ENCODE measurements around the gene ITPR1.

Gene ITPR1

DNA sequence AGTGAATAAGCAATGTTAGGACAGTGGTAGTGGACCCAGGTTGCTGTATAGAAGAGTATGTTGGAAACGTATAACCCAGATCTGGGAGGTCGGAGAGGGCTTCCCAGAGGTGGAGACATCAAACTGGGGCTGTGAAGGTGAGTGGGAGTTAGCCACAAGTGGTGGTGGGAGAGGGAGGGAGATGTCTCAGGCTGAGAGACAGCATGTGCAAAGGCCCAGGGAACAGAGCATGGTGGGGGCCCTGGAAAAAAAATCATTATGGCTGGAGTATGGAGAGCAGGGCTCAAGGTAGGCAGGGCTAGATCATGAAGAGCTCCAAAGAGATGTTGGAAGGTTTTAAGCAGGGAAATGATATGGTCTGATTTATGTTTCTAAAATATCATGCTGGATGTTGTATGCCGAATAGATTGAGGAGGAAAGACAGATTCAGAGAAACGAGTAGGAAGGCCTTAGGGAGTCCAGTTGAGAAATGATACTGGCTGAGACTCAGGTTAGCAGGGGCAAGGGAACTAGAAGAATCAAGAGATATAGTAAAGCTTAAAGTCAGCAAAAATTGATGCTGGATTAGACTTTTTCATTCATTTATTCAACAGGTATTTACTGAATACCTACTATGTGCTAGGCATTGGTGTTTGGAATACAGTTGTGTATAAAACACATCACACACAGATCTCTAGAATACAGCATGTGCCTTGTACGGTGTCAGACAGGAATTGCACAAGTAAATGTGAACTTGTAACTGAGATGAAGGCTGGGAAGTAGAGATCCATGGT lies 17.0 kb downstream of the ITPR1 start:
- DNase-seq (ENCODE audit: low spot score) = no peak

DNA sequence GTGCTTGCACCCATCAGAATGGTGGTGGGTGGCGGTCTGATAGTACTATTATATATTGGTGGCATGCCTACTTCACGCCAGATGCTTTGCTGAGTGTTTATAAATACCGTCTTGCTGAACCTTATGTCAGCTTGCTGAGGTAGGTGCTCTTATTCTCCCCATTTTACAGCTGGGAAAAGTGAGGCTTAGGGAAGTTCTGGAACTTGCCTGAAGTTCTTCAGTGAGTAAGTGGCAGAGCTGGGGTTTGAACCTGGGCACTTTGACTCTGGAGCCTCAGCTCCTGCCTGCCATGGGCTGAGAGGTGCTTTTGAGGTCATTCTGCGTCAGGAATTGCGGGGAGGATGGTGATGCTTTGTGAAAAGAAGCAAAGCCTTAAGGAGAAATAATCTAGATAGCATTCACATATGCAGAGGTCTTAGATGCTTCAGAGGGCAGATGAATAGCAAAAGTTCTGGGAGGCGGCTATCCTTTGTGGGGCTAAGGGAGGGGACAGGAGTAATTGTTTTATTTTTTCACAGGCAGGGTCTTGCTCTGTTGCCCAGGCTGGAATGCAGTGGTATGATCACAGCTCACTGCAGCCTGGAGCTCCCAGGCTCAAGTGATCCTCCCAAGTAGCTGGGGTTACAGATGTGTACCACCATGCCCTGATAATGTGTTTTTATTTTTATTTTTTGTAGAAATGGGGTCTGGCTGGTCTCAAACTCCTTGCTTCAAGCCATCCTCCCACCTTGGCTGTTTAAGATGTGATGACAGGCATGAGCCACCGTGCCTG lies 18.5 kb downstream of the ITPR1 start:
- DNase-seq (ENCODE audit: low spot score) = no peak

DNA sequence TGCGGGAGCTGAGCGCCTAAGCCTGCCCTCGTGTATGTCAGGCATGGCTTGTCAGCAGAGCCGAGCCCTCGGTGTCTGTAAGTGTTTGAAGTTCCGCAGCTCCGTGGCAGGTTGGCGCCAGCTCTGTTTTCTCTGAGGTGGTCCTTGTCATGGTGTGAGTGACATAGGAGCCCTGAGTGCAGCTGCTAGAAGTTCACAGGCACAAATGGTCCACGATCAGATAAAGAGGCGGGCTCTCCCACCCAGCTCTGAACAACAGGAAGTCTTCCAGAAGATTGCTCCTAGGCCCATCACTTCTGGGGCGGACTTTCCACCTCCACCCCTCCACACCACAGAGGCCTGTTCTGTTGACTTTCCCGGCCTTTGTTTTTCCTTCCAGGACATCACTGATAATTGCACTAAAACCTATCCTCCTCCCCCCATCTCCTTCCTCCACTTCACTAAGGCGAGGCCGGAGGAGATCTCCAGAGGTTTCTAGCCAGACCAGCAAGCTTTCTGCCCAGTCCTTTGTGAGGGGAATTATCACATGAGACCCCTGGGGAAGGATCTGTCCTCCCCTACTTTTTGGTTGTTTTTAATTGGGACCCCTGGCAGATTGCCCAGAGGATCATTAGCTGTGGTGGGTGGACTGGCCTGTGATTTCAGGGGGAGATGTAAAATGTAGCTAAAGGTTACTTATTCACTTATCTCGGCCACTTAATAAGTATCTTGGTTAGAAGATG lies 19.9 kb downstream of the ITPR1 start:
- no peak for DNase-seq (ENCODE audit: low spot score)

DNA sequence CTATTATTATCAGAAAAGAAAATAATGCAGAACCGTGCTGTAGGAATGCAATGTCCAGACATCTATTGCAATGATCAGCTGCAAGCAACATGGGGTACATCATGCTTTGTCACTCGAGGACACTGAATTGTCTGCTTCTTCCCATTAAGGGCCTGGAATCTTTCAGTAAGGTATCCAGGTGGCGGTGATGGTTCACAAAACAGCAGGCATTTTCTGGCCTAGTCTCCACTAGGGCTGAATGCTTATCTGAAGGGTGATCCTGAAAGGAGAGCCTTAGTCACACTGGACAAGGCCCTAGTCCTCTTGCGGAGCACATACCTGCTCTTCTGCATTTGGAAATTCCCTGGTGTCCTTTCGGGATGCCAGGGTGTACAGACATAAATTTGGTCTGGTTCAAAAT lies 21.2 kb downstream of the ITPR1 start:
- DNase-seq (ENCODE audit: low spot score) = no peak

DNA sequence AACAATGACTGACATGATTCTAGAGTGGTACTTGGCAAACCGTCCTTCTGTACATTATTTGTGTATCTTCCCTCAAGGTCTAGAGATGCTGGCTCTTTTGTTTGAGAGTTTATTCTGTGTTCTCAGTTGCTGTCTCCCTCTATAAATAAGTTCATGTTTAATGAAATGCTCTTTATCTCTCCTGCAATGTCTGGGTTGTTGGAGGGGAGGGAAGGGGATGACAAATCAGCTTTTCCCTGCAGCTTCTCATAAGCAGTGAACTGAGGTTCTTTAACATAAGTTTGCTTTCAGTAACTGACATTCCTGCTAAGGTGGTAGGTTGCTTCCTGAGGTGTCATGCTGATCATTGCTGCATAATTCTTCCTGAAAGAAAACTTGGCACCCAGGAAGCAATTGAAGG lies 21.8 kb downstream of the ITPR1 start:
- DNase-seq (ENCODE audit: low spot score) = no peak

DNA sequence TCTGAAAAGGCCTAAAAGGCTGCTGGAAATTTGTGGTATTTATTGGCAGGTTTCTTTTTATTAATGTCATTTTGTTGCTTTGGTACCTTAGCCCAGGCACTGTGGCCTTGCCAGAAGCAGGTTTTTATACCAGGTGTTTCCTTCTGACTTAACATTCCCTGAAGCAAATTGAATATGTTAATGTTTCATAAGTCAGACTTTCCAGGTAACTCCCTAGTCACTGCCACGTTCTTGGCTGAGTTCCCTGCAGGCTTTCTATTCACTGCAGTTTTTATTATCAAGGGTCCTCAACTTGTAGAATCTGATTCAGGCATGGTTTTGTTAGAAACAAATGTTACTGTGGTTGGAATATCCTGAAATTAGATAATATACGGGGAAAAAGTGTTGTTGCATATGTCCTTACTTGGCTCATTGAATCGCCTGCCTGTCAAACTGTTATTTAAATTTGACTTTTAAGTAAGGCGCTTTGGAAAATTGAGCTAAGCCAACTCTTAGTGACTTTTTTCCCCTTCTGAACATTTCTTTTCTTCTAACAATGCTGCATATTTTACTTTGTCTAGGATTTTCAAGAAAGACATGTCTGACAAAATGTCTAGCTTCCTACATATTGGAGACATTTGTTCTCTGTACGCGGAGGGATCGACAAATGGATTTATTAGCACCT lies 22.9 kb downstream of the ITPR1 start:
- no peak for DNase-seq (ENCODE audit: low spot score)

DNA sequence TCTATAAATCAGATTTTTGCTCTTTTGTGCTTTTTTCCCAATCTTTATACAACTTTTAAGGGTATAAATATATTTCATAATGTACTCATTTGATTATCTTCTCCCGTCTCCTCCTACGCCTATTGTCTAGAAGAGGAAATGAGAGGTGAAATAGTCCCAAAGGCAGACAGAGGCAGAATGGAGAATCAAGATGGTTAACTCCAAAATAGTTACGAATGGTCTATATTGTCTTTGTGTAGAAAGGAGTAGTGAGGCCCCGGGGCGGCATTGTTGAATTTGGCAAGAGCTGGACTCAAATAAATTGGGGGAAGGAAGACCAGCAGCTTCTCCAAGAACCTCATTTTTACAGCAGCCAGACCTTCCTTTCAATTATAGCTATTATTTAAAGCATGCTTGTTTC lies 23.9 kb downstream of the ITPR1 start:
- DNase-seq (ENCODE audit: low spot score) = no peak

DNA sequence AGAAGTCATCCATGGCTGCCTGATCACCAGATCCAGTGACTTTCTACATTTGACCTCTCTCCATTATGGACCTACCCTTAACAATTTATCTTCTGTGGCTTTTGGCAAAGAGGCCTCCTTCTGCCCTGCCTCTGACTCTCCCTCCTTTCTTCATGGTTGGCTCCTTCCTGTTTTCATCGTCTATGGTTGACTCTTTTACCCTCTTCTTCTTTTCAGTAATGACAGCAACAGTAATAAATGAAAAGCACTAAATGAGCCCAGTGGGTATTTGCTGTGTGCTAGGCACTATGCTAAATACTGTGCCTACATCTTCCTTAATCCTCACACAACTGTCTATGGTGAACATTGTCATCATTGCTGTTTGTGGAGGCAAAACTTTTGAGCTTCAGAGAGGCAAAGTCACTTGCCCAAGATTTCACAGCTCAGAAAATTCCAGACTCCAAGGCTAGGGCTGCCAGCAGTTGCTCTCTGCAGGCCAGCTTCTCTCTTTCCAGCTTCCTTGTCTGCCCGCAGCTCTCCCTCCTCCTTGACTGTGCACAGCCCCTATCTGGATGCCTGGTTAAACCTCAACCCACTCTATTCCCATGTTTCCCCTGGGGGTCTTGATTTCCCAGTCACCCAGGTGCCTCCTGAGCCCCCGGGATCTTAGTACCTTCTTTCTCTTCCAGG lies 24.6 kb downstream of the ITPR1 start:
- no peak for DNase-seq (ENCODE audit: low spot score)

DNA sequence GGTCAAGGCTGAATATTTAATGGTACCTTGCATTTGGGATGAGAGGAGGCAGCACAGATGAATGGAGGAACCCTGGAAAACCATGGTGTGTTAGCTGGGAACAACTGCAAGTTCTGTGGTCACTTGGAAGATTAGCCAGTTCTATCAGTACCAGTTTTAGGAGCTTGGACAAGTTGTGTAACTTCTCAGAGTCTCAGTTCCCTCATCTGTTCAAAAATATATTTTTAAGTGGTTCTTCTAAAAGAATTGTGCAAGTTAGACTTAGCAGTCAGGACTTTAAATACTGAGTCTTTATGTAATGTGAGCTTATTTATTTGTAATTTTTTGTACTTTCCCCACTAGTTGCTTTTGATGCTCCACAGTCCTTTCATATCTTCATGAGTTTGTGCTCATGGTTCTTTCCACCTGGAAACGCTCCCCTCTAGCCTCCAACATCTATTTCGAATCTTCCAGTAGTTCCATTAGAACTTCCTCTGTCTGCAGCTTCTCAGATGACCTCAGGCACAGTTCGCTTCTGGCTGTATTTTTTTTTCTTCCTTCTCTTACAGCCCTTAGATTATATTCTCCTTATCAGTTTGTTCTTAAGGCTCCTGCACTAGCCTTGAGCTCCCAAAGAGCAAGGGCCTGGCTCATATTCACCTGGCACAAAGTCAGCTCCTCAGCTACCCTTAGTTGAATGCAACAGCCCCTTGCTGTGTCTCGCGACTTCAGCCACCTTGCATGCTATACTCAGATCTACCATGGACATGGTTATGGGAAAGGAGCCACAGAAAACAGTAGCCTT lies 27.1 kb downstream of the ITPR1 start:
- DNase-seq (ENCODE audit: low spot score) = no peak

DNA sequence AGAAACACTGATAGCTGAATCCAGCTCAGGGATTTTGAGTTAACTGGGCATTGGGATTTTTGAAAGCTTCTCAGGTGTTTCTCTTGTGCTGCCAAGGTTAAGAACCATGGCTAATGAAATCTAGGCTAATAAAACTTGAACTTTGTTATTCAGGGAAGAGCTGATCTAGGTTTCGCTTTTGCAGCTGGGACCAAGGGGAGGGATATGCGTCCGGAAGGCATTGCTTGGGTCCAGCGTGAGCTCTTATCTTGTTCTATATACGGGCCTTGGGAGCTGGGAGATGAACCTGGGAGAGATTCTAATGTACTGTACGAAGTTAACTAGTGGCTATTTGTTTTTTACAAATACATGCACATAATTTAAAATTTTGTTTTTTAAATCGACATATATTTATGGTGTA lies 29.8 kb downstream of the ITPR1 start:
- DNase-seq (ENCODE audit: low spot score) = no peak

DNA sequence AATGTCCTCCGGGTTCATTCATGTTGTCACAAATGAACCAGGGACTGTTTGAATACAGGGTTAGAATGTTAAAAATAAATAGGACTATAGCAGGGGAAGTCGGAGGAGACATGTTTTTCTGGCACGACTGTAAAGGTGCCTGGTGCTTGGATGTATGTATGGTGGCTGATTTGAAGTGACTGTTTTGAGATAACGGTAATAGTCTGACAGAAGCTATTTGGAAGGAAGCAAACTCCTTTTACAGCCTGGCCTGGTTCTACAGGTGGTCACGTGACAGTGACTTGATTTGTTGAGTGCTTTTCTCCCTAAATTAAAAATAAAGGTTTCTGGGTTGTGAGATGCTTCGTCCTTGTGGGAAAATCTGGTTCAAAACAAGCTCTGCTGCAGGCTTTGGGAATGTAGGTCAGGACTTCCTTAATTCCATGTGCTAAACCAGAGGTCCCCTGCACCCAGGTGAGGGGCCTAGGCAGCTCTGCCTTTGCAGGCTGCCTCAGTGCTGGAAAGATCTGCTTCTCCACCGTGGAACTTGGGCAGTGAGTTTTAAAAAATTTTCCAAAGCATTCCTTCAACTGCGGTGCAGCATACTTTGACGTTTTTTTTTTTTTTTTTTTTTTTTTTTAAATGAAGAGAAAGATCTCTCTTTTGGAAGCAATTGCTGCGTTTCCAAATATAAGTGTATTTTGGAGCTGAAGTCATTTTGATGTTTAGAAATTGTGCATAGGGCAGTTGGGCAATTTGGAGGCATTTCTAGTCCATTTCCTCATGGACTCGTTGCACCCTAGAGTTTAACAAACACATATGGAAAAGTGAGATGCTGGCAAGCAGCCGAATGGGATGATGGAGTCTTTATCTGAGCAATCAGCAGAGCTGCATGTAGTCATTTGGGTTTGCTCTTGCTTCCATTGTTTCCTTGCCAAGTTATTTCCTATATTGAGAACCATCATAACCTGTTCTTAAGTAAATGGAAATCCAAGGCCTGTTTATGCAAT lies 30.9 kb downstream of the ITPR1 start:
- DNase-seq (ENCODE audit: low spot score) = no peak

DNA sequence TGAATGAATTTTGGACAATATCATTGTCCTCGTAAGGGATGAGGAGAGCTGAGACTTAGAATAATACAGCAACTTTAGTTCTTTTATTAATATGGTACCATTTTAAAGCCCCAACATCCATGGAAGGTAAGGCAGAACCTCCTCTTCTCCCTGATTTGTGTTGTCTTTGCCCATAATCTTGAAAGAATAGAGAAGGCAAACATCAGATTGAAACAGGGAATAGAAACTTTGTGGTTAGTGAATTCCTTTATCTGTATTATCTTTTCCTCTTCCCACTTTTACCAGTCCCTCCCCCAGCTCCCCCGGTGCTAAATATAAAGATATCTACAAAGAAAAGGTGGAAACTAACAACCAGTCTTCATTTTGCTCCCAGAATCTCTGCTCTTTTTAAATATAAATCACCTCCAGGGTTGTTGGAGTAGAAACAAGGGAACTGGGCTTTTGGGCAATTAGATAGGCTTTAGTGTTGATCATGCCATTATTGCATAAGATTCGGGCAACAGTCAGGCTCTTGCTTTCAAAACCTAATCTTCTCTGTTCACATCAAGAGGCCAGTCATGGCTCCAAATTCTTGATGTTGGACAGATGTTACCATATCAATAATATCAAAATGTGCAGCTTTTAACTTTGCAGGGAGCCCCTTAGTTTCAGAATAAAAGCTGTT lies 32.5 kb downstream of the ITPR1 start:
- DNase-seq (ENCODE audit: low spot score) = no peak

DNA sequence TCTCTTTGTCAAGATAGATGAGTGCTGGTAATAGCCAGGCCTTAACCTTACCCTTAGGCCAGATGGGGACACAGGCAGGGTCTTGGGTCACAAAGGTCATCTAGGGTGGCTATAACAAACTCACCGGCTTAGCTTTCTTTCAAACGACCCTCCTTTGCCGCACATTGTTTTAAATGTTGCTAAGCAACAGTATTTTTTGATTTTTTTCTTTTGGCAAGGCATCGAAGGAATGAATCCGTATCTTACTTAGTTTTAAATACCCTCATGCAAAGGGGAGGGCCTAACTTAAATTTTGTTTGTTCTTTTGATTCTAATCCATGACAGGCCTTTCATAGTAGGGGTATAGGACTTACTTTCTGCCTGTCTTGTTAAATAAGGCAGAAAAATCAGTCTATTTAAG lies 35.2 kb downstream of the ITPR1 start:
- no peak for DNase-seq (ENCODE audit: low spot score)

DNA sequence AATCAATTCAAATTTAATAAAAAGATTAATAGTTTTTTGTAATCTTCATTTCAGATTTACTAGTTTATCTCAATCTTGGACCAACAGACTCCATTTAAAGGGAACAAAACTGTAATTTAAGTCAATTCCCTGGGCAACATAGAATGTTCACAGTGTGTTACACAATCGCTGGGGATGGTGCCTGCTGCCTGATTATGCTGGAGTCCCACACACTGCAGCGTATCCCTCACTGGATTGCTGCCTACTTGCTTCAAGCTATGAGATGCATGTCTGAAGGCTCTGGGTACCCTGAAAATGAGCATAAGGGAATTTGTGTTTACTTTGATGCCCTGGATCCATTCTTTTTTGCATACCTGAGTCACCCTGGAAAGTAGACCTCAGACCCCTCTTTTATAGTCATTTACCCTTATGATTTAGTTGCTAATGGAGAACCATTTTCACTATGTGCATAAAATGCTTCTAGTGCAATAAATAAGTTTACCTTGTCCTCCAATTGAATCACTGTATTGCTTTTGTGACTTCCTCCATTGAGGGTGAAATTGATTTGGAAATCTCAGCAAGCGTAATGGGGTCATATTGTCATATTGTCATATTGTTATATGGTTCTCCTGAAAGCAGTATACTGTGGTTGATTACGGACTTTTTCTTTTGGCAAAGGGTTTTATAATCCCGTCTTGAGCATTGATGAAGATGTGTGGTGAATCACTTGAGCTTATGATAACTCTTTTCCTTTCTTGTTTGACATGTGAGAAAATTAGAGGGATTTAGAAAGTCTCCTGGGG lies 35.9 kb downstream of the ITPR1 start:
- no peak for DNase-seq (ENCODE audit: low spot score)

DNA sequence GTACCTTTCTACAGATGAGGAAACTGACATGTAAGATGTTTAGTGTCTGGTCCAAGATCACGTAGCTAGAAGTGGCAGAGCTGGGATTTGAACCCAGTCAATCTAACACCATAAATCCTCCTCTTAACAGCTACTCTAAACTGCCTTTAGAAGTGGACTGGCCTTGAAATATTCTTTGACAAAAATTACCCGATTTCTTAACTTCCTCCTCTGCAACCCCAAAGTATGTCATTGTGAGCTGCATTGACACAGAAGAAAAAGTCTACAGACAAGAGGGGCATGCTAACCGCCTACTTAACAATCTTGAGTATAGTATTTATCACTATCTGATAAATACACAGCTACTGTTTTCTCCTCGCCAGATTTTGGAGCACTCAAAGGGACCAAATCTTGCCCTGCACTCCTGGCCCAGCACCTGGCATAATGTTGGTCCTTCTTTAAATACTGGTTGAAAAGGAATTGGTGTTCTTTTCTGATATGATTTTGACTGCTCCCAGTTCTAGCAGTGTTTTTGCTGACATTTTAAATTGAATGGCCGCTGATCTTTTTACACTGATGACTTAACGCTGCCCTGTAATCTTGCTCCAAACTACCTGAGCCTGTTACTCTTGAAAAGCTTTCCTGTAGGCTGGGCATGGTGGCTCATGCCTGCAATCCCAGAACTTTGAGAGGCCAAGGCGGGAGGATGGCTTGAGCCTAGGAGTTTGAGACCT lies 36.9 kb downstream of the ITPR1 start:
- no peak for DNase-seq (ENCODE audit: low spot score)

DNA sequence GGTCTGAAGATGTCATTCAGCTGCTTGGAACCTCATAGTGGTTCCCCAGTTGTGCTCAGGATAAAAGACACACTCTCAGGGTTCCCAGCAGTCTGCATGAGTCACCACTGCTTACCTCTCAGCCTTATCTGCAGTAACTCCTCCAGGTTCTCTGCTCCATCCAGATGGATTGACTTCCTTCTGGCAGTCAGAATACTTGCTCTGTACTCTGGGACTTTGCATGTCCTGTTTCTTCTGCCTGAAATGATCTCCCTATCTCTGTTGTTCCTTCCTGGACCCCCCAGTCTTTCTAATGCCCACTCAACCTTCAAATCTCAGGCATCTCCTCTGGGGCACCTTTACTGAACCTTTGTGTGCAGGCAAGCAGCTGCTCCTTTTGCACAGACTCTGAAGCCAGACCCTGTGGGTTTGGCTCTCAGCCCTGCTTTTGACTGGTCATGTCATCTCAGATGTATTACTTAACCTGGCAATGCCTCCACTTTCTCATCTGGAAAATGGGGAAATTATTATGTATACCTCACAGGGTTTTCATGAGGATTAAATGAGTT lies 38.4 kb downstream of the ITPR1 start:
- DNase-seq (ENCODE audit: low spot score) = no peak

DNA sequence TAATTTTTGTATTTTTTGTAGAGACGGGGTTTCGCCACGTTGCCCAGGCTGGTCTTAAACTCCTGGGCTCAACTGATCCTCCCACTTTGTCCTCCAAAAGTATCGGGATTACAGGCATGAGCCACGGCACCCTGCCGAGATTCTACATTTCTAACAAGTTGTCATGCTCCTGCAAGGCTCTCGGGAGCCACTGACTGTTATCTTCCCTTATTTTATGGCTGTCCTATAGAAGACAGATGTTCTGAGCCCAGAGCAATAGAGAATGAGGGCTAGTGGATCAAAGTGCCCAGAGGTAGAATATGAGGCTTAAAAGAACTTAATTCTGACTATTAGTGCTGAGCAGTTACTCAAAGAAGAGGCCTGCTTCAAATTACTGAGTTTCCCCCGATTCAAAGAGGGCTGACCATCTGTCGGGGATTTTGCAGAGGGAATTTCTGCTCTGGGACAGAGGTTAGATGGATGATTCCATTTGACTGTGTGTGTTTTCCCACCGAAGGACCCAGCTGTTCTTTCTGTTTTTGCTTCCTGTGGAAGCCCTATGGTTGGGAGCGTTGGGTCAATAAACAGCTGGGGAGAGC lies 39.5 kb downstream of the ITPR1 start:
- DNase-seq (ENCODE audit: low spot score) = no peak
